Activated gamma-delta T cell (primary cell): Measurements from ENCODE around the gene DTWD2.
"Not testable (repeated sequence)": the region's sequence is repeated elsewhere in the genome, so short reads cannot be mapped to it uniquely, and the experiment has no call there.

Experiments
- DNase-seq: peaks from one replicate; lab custom pipeline; 2025; lab: John Stamatoyannopoulos, UW
- total RNA-seq, 2 donors: gene quantifications; one replicate each; lab custom pipeline; 2026; lab: John Stamatoyannopoulos, UW

DTWD2 gene
- 5.6 to 9.2 reads per million in 2 donors for total RNA-seq

DNA sequence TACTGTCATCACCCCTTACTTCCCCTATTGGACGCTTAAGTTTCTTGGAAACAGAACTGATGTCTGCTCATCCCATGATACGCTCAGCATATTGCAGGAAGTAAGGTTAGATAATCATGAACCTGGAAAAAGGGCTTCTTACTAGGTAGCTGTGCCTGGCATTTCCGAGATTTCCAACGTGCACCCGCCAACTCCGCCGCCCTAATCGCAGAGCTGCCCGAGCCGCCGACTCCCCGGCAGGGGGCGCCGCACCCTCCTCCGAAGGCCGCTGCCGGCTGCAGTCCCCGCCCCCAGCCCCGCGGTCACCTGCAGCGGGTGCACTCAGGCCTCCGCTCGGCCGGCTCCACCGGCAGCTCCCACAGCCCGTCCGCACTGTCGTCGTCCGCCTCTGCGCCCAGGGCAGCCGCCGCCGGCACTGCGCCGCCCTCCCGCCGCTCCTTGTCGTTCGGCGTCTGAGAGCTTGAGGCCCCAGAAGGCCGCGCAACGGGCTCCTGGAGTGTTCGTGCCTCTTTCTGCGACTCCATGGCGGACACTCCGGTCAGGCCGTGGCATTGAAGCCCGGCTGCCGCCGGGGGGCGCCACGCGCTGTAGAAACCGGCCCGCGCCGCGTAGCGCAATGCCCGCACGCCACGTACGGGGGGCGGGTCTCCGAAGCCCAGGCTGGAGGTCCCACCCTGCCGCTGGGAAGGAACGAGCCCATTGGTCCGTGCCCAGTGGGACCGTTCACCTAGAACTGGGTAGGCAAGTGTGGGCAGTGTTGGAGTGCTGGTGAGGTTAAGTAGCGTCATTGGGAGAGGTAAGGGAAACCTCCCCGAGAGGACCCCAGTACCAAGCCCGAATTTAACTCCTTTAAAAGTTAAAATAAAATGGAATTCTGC, at the start of gene DTWD2:
TSS of gene DTWD2 (minus strand) at position 560 of the 878 bp plus-strand sequence. CDS start at position 524, 36 bp downstream.
- peak; percentile 82 for DNase-seq

DNA sequence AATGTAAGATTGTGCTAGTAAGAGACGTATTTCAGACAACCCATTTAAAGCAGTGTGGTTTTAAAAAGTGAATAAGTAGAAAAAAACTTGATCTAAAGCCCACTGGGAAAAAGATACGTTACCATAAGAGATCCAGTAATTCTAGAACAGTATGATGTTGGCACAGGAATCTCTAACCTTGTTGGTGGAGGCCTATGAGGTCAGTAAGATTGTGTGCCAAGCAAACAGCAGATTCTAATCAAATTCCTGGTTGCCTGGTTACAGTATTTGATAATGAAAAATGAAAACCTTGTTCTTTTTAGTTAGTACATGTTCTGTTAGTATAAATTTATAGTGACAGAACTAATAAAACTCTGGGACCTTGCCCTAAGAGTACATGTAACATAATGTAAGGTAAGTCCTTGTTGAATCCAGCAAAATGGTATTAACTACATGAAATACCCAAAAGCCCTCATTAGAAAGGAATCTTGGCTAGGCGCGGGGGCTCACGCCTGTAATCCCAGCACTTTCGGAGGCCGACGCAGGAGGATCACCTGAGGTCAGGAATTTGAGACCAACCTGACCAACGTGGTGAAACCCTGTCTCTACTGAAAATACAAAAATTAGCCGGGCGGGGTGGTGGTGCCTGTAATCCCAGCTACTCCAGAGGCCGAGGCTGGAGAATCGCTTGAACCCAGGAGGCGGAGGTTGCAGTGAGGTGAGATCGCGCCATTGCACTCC, 49.3 kb upstream of the DTWD2 start:
- DNase-seq: no peak

DNA sequence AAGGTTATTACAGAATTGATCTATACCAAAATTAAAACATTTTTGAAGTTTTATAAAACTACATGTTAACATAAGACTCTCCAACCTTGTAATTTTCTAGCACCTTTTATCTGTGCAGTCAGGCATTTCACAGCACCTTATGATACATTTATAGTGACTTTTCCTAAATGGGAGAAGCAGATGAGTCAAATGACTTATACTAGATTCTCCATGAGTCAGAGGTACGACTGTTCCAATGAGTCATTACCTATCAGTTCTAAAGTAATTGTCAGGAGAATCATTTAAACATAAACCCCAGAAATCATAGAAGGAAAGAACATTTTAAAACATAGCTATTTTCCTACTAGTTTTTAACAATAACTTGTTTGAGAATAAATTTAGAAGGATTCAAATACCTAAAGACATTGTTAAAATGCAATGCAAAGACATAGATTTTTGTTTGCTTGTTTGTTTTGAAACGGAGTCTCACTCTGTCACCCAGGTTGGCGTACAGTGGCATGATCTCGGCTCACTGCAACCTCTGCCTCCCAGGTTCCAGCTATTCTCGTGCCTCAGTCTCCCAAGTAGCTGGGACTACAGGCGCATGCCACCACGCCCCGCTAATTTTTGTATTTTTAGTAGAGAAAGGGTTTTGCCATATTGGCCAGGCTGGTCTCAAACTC, 47.9 kb upstream of the DTWD2 start:
- DNase-seq: no peak

- DNase-seq: no peak
These were observed 44.8 kb upstream of the DTWD2 start for GRCh38 chr5:119033135-119033534.

GRCh38 chr5:119032656-119033055, 44.3 kb upstream of the DTWD2 start:
- no peak for DNase-seq

DNA sequence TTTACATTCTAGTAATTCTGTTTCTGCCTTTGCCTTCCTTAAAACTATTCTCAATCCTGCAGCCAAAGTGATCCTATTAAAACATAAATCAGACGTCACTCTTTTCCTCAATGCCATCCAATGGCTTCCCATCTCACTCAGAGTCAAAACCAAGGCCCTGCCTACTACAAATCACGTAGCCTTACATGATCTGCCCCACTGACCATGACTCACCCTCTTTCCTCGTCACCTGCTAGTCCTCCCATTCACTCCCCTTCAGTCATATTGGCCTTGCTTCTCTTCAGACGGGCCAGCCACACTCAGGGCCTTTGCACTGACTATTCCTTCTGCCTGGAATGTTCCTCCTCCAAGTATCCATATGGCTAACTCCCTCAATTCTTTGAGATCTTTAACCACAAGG, 43.6 kb upstream of the DTWD2 start:
- no peak for DNase-seq

GRCh38 chr5:119031011-119031886, 42.9 kb upstream of the DTWD2 start:
- no peak for DNase-seq

- no peak for DNase-seq
These were observed 40.2 kb upstream of the DTWD2 start for GRCh38 chr5:119028575-119028974.

DNA sequence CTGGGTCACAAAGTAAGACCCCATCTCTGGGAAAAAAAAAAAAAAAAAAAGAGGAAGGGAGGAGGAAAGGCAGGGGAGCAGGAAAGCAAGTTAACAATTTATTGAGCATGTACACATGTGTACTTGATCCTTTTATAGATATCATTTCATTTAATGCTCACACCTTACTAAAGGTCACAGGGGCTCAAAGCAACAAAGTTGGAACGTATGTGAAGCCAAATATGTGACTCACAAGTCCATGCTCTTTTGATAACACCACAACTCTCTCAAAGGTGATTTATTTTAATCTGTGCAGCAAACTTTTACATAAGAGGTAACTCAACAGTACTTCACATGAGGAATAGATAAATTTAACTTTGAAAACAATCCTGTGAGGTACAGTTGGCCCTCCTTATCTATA, 34.4 kb upstream of the DTWD2 start:
- no peak for DNase-seq

DNA sequence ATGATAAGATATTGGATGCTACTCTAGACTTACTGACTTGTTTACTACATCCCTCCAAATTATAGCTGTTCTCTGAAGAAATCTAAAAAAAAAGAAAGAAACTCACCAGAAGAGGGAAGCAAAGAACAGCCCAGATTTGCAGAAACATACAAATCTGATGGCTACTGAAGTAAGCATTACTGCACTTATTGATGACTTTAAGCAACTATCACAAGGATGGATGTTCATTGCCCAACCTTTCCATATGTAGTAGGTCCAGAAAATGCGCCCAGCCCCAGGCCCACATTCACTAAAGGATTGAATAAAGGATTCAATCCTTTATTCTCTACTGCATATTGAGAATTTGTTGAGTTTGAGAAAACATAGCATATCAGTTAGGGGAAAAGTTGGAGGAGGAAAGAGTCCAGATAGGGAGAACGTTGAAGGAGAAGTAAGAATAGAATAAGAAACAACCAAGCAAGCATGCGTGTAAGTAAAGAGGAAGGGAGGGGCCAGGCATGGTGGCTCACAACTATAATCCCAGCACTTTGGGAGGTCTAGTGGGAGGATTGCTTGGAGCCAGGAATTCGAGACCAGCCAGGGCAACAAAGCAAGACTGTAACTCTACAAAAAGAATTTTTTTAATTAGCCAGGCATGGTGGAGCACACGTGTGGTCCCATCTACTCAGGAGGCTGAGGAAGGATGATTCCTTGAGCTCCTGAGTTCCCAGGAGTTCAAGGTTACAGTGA, 33.8 kb upstream of the DTWD2 start:
- DNase-seq: no peak

DNA sequence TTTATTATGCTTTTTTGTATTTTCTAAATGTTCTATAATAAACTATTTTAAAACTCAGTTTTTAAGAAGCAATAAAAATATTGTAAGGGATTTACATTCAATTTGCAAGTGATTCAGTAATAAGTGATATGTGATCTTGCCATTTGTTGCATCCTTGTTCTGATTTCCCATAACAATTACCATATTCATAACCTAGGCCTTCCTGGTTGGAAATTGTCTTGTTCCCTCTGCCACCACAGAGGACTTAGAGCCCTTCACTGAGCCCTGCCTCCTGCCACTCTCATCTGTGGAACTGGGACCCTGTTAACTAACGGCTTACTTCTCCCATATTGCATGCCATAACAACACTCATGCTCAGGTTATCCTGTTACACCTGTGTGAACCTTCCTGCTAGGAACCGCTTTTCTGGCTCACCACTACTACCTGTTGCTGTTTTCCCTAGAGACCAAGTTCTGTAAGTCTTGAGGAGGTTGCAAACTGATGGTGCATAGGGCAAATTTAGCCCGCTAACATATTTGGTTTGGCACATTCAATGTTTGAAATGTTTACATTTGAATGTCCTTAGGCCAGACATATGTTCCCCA, 32.9 kb upstream of the DTWD2 start:
- no peak for DNase-seq

DNA sequence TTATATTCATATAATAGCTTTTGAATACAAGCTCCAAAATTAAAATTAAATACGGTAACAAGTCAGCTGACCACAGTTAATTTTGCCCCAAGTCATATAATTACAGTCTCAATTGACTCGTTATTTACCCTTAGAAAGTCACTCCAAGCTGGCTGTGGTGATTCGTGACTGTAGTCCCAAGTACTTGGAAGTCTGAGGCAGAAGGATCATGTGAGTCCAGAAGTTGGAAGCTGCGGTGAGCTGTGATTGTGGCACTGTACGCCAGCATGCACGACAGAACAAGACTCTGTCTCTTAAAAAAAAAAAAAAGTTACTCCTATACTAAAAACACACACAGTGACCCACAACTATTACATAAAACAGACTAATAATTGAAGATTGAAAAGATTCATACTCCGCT, 31.6 kb upstream of the DTWD2 start:
- DNase-seq: no peak

GRCh38 chr5:119019501-119019900, 31.2 kb upstream of the DTWD2 start:
- no peak for DNase-seq

GRCh38 chr5:119017994-119018393, 29.6 kb upstream of the DTWD2 start:
- DNase-seq: no peak

DNA sequence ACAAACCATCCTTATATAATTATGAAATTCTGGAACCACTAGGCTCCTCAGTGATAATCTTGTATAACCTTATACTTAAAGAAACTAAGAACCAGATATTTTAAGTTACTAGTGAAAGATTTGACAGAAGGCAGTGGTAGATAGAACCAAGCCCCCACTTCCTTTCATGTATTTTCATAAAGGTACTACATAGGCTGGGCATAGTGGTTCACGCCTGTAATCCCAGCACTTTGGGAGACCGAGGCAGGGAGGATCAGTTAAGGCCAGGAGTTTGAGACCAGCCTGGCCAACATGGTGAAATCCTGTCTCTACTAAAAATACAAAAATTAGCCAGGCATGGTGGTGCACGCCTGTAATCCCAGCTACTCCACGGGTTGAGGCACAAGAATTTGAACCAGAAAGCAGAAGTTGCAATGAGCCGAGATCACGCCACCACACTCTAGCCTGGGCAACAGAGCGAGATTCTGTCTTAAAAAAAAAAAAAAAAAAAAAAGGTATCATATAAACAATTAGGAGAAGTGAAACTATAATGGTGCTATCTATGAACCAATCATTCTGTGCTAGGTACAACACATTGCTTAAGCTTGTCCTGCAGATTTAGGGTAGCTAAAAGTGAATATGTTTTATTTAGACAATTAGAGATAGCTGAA, 27.9 kb upstream of the DTWD2 start:
- no peak for DNase-seq

- DNase-seq: no peak
These were observed 22.8 kb upstream of the DTWD2 start for GRCh38 chr5:119011186-119011585.

GRCh38 chr5:119010206-119010605, 21.9 kb upstream of the DTWD2 start:
- DNase-seq: no peak

- DNase-seq: no peak
These were observed 20.8 kb upstream of the DTWD2 start for GRCh38 chr5:119009131-119009530.

DNA sequence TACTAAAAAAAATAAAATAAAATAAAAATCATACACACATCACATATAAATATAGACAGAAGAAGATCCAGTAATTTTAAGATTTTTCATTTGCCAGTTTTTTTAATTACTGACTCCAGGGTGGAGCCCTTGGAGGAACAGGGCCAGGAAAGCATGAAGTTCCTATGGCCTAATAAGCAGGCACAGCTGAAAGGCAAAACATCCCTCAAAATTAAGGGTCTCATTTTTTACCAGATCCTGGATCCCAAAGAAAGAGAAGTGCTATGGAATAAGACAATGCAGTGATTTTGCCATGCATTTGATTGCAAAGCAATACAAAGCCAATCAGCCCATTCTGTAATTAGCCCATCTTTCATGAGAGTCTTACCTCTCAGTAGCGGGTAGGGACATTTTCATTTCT, 11.3 kb upstream of the DTWD2 start:
- no peak for DNase-seq

- not testable (repeated sequence) for DNase-seq
These were observed 10.5 kb upstream of the DTWD2 start for GRCh38 chr5:118998861-118999260.
